PFSK-1 (cell line): ENCODE measurements around the gene MED8.

Experiments used
- FOXP2 ChIP-seq: optimal IDR thresholded peaks from 2 replicates; pipeline ENCODE3; 2011; ENCODE audit warnings: borderline replicate concordance, control low read depth, inconsistent platforms; ENCODE audit not compliant: insufficient read depth; ENCODE audit errors: extremely low read length, extremely low read depth
- POLR2AphosphoS5 ChIP-seq: IDR thresholded peaks from 2 replicates; pipeline ENCODE4 v1.6.1; 2012; ENCODE audit warnings: low read depth, mild to moderate bottlenecking, control low read depth, low read length, moderate library complexity
- REST ChIP-seq, 2 experiments: IDR thresholded peaks; 2 replicates each; pipeline versions ENCODE4 v1.6.1 to v1.8.0; 2011 to 2012; ENCODE audit warnings: low read depth in 2 of 2, low read length in 2 of 2, control low read depth in 1 of 2, inconsistent platforms in 1 of 2, mild to moderate bottlenecking in 1 of 2, moderate library complexity in 1 of 2; ENCODE audit not compliant: insufficient read depth in 1 of 2
- SIN3A ChIP-seq: IDR thresholded peaks from 2 replicates; pipeline ENCODE4 v1.6.1; 2012; ENCODE audit warnings: mild to moderate bottlenecking, low read length, moderate library complexity, borderline replicate concordance; ENCODE audit not compliant: insufficient read depth
- TAF1 ChIP-seq: IDR thresholded peaks from 2 replicates; pipeline ENCODE4 v1.6.1; 2012; ENCODE audit warnings: low read length, control low read depth, borderline replicate concordance; ENCODE audit not compliant: insufficient read depth

GRCh38 chr1:43438576-43438952 is 49.0 kb upstream of the MED8 start:
- TF ChIP-seq POLR2AphosphoS5 (no peak), REST (IDR thresholded peaks at IDR 0.05; ENCODE audit: insufficient read depth in 1 of 2, low read depth in 2 of 2, low read length in 2 of 2) (no peak), SIN3A (no peak), TAF1 (no peak), FOXP2 (no peak)
